Neural cell (in vitro differentiated cells): Measurements from ENCODE around the gene TEX38.

Source experiments
- EP300 ChIP-seq: fragments of 450-650 bp; conservative IDR thresholded peaks from 2 replicates; pipeline ENCODE4 v1.6.1; 2014; ENCODE audit warnings: antibody characterized with exemption, mild to moderate bottlenecking, moderate library complexity; ENCODE audit not compliant: poor library complexity, severe bottlenecking
- TAF1 ChIP-seq: IDR thresholded peaks from 2 replicates; pipeline ENCODE4 v1.6.1; 2012; ENCODE audit warnings: low read depth

DNA sequence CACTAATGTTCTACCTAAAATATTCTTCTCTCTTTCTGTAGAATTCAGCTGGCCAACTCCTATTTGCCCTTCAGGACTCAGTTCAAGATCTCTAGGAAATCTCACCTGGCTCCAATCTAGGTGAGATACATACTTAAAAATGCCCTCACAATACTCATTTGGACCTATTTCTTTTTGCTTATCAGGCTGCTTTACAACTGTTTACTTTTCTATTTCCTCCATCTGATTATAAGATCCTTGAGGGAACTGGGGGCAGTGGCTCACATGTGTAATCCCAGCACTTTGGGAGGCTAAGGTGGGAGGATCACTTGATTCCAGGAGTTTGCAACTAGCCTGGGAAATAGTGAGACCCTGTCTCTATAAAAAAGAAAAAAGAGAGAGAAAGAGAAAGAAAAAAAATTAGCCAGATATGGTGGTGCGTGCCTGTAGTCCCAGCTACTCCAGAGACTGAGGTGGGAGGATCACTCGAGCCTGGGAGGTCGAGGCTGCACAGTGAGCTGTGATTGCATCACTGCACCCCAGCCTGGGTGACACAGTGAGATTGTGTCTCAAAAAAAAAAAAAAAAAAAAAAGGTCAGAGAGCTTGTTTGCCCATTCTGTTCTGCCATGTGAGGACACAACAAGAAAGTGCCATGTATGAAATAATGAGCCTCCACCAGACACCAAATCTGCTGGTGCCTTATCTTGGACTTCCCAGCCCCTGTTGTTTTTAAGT, 32.4 kb downstream of the TEX38 start:
- no peak for TF ChIP-seq EP300
- no peak for TF ChIP-seq TAF1
